ENCODE measurements around the gene GTF3C1.

GTF3C1 gene

DNA sequence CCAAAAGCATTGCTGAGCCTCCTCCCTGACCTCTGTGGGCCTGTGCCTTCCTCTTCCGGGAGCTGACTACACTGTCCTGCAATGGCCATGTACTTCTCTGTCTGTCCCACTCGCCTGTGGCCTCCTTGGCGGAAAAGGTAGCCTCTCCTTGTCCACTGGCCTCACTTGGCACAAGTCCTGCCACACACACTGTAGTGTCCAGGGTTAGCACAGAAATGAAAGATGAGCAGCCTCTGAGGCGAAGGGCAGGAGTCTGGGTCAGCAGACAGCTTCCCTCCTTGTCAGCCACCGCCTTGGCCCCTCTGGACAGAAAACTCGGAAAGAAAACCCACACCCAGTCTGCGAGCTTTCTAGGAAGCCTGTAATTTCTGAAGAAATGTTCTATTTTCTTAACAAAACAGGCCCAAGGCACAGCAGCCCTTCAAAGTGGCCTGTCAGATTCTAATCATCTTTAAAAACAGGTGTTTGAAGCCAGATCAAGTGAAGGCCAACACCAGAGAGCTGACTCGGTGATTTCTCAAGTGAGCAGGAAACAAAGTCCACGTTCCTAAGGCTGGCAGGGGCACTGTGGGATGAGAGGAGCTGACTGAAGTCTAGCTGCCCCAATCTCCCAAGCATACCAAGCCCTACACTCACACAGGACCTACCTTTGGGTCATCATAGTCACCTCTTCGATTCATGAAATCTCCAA, 67.2 kb downstream of the GTF3C1 start:
- DNase-seq, result no peak

DNA sequence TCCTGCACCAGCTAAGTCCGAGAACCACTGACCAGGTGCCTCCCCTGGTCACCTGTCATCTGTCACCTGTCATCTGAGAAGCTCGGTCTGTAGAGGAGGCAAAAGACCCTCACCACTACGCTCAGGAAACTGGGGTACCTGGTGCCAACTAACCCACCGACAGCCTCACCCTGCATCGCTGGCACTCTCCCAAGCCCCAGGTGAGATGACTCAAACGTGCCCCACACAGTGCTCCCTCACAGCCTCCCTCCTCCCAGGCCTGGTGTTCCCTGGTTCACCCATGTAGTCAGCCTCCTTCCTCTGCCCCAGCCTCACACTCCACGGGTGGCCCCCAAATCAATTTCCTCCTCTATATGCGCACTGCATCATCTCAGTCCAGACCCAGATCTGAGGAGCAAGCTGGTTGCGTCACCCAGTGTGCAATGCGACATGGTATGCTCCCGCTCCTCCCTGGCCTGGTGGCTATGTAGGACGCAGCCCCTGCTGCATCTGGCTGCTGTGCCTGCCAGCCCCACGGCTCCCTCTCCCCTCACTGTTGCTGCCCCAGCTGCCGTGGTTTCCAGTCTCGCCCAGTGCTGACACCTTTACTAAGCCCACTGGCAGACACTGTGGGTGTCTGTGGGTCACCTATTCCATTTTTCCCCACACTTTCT, 68.3 kb downstream of the GTF3C1 start:
- DNase-seq, result no peak

DNA sequence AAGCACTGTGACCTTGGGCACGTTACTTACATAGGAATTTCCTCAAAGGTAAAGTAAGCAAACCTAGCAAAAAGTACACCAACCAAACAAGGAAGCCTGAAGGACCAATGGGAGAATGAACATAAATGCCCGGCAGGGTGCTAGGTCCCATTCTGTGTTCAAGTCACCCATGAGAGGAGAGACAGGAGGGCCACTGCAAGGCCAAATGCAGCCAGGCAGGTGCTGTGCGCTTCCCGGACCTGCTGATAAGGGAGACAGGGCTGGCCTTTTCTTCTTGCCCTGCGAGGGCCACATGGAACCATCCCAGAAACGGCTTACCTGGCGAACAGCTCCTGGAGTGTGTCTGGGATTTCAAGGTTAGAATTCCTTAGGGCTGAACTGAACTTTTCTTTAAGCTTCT, 69.0 kb downstream of the GTF3C1 start:
- no peak for DNase-seq

DNA sequence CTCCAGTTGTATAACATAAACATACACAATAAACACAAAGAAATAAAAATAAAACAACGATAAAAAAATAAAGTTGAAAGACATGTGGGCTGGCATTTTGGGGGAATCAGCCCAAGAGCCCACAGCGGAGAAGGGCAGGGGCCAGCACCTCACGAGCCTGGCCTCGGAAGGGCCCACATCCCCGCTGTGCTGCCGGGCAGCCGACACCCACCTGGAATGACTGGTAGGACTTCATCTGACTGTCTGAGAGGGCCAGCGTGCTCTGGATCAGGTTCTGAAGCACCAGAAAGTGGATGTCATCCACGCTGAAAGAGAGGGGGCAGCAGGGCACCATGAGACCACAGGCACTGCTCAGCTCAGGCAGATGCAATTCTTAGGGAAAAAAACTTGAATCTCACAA, 73.5 kb downstream of the GTF3C1 start:
- no peak for DNase-seq

DNA sequence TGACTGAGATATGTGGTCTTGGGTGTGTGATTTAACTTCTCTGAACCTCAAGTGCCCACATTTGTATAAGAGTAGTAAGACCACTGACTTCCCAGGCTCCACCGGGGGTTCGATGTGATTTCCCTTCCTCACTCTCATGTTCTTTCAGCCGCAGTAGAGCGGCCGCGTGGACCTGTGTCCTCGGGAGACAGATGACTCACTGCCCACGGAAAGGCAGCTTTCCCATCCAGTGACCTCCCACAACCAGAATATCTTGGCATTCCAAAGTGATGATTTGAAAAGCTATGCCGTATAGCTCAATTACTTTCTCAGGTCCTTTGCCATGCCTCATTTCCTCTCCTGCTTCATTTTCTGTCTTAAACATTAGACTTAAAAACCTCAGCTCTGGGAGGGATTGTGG, 74.2 kb downstream of the GTF3C1 start:
- DNase-seq, result no peak

DNA sequence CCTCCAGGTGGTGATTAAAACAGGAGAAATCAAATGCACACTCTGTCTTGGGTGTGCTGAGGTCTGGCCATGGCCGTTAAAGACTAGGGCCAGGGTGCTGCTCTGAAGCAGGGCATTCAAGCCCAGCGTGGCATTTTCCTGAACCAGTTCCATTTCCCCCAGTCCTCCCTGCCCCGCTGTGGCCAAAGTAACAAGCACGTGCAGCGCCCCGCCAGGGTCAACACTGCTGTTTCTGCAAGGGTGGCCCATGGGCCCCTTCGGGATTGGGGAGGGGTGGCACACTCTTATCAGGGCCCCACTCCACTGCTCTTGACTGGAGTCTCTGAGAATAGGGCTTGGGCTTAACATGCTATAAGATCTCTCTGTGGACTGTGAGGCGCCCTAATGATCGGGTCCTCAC, 74.8 kb downstream of the GTF3C1 start:
- DNase-seq, result no peak

DNA sequence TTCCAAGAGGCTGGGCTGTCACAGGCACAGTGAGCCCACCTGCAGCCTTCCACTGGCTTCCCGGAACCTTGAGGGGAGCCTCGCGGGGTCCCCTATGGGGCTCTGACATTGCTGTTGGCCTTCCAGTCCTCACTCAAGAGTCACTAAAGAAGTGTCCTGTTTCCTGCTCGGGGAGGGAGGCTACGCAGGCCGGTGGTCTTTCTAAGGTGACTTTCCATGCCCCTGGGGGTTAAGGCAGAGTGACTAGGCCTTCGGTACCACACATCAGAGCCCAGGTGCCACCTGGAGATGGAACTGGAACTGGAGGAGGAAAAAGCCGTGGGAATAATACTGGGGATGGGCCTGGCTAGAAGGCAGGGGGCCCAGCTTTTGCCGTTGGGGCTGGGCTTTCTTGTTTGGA, 75.7 kb downstream of the GTF3C1 start:
- no peak for DNase-seq

DNA sequence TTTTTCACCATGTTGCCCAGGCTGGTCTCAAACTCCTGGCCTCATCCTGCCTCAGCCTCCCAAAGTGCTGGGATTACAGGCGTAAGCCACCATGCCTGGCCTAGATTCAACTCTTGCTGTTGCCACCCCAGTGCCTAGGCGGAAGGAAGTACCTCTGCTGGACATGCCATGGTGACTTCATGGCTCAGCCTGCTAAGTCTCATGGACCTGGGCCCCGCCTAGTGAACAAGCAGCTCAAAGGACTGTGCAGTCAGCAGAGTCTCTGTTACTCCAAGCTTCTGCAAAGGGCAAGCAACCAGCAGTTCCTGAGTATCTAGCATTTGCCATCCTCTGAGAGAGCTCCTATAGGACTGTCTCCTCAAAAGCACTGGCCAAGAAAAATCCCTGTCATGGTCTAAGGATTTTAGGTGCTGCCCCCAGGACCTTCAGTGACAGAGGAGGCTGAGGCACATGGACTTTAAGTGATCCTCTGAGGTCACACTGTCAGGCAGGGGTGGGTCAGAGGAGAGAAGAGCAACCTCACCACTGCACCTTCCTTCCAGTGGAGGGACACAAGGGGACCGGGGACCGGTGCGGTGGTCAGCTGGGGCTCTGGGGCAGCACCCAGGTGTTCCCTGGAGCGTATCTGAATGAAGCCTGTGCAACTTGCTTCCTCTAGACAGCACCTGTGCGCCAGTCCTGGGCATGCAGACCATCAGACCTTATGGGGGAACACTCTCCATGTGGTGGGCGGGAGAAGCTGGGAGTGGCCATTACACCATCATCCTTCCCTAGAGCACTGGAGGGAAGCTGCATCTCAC, 76.4 kb downstream of the GTF3C1 start:
- no peak for DNase-seq

DNA sequence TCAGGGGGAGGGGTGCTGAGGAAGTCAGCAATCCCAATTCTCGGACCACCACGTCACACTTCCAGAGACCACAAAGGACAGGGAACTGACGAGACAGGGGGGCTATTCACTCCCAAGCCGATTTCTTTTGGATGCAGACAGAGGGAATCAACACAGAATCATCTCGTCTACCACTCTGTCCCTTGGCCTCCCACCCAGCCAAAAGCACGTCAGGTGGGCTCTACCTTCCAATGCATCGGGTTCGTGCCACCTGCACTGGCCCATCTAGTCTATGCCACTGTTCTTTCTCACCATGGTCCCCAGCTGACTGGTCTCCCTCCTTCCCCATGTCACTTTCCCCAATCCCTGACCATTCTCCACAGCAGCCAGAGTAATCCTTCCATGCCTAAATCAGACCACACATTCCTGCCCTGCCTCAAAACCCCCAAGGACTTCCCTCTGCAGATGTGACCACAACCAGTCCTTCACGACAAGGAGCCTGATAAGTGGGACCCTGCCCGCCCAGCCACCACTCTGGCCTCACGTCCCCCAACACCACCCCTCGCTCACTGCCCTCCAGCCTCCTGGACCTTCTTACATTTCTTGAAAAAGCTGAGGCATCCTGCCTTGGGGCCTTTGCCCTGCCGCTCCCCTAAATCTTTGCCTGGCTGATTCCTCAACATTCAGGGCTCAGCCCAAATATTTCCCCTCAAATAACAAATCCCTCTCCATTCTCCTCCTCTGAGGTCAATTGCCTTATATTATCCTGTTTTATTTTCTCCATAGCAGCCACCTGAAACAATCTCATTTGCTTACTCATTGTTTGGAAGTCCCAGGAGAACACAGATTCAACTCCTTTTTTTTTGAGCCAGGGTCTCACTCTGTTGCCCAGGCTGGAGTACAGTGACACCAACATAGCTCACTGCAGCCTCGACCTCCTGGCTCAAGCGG, 77.4 kb downstream of the GTF3C1 start:
- no peak for DNase-seq

DNA sequence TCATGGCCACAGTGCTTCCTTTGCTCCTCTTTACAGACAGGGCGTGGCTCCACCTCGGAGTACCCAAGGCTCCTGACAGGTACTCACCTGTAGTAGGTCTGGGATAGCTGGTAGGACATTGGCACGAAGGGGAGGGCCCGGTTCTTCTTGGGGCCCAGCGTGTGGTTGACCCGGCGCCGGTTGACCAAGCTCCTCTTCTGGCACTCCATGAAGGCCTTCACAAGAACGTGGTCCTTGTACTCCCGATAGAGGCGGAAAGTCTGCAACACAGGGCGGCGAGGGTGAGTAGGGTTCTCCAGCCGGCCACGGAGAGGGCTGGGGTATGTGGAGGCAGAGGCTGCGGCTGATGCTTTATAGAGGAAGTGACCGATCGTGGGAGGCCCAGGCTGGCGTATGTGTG, 78.1 kb downstream of the GTF3C1 start:
- no peak for DNase-seq

DNA sequence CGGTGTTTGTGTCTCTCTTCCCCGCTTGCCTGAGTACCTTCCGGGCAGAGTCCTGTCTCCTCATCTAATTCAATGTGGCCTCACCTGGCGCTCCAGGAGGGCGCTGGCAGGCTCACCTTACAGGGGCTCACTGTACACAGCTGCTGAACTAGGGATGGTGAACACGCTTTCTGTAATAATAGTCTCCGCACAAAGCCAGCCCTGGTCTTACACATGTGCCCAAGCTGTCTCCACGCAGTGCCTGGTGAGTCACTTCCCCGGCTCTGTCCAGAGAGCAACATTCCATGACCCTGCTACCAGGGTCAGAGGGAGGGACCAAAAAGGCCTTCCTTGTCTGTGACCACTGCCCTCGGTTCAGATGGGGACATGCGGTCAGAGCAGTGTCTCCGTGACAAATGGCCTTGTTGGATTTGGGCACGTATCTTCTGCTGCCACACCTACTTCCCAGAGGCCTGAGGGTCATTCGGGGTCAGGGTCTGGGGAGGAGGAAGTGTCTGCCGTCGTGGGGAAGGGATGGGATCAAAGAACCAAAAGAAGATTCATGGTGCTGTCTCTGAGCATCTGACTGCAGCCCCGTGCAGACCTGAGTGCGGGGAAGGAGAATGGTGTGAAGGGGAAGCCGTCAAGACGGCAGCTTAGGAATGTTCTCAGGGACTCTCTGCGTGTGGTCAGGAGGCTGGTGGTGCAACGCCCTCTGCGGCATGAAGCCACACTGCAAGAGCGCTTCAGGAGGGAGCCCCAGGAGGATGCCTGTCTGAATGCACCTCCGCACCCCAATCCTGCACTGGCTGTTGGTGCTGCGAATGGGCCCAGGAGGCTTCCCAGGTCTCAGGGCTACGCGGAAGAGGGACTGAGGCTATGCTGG, 78.9 kb downstream of the GTF3C1 start:
- DNase-seq, result no peak

DNA sequence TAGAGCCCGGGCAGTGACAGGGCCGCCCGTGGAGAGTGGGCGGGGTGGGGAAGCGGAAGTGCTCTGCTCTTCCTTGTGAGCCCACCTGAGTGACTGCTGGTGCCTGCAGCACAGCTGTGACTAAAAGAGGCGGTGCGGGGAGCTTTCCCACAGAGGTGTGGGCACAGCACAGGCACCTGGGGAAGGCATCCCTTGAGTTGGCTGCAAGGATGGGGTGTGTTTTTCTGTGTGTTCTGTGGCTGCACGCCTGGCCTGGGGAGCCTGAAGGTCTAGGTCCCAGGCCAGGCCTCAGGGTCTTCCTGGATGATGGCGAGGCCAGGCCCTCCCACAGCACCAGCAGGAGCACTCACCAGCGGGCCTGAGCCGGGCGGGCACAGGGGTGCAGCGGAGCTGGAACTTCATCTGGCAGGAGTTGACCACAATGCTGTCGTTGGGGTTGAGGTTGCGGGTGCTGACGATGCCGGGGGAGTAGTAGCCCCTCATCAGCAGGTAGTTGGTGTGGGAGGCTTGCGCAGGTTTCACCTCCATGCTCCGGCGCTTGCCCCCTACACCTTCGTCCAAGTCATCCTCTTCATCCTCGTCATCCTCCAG, 80.7 kb downstream of the GTF3C1 start:
- DNase-seq, result no peak

DNA sequence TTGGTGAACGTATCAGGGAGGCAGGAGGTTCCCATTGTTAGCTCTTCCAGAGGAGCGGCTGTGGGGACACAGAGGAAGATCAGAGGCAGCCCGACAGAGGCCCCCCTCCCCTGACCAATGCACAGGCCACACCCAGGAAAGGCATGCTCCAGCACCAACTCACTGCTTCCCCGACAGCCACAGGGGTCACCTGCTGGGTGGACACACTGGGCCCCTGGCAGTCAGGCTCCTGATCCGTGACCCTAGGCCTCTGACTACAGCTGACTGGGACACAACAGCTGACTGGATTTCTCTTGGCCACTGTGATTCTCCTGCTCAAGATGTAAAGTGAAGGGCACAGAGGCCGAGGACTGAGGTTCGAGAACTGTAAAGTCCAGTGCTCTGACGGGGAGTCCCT, 84.2 kb downstream of the GTF3C1 start:
- DNase-seq, result no peak

DNA sequence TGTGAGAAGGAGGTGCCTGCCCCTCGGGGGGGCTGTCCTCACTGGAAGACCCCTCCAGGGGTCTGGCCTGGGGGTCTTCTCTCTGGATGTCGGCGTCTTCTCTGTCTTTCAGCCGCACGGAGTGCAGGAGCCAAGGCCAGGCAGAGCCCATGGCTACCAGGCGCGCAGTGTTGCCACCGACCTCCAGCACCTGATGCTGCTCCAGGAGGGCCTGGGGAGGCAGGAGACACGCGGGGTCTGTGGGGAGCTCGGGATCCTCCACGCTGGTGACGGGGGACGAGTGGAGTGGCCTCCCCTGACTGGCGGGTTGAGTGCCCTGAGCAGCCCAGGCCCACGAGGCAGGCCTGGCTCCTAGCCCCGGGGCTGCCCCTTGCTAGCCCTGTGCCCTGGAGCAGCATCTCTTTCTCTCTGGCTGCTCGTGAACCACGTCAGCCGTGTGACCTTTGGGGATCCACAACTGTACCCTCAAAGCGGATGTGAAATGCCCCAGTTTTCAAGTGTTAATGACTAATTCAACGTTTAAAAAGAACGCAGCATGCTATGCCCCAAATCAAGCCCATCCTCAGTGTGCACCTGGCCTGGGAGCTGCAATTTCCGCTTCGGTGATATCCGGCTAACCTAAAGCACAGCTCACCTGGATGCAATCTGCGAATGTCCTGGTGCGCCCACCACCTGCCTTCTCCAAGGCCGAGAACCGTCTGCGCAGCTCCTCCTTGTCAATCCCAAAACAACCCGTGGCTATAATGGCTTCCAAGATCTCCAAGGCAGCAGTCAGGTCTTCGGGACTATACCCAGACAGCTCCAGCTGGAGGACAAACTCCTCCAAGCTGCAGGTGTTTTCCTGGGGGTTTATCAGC, 84.9 kb downstream of the GTF3C1 start:
- DNase-seq, result no peak

DNA sequence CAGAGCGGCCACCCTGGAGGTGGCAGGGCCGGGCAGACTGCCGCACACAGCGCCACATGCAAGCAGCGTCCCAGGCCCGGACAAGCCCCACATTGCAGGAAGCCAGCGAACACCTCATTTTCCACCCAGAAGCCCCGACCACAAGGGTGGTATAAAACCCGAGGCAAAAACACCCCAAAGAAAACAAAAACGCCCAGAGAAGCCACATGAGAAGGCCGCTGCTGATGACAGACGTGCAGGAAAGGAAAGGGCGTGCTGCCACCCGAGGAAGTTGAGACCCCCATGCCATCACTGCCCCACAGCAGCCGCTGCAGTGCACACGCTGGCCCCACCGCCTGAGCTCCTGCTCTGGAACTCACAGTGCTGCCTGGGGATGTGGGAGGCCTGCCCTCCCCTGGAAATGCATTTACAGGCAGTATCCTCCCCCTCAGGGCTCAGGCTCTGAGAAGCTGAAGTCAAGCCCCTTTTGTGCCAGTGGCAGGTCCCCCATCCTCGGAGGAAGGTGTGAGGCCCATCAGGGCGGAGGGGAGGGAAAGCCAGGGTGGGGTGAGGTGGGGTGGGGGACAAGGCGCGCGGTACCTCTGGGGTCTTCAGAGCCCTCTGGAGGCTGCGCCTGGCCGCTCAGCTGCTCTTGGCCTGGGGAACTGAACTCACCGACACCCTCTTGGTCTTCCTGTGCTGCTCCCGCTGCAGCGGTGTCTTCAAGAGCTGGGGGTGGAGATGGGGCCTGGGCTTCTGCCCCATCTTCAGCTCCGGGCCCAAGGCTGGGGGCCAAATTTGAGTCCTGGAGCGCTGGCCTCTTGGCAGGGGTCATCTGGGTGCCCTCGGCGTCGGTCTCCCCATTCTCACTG, 85.7 kb downstream of the GTF3C1 start:
- DNase-seq, result peak; percentile 7 to 72 (median 38)

DNA sequence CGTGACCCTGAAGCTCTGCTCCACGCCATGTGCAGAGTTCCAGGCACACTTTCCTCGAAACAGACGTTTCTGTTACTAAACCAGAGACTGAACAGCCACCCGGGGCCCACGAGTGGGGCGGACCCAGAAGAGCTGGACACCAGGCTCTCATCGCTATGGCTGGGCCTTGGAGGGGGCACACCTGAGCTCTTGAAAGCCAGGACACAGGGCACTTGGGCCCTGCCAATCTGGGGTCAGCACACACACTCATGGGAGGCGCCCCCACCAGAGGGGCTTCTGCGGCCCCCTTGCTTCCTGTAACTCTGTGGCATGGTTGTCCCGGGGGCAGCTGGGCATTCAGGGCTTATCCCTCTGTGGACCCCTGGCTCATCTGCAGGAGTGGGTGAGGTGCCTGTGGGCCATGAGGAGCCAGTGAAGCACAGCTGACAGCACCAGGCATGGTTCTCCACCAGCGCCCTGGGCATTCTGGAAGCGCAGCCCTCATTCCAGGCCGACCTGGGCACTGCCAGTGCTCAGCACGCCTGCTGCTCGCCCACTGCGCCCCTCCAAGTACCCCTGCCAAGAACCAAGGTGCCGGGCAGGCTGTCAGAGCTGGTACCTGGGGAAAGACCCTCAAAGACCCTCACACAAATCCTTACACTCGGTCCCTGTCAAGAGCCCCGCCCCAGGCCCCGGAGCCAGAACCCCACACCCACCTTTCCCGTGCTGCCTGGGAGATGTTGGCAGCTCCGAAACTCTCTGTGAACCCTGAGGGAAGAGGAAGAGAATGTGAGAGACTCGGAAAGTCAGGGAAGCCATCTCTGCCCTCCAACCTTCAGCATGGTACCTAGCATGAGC, 86.6 kb downstream of the GTF3C1 start:
- DNase-seq, result no peak

DNA sequence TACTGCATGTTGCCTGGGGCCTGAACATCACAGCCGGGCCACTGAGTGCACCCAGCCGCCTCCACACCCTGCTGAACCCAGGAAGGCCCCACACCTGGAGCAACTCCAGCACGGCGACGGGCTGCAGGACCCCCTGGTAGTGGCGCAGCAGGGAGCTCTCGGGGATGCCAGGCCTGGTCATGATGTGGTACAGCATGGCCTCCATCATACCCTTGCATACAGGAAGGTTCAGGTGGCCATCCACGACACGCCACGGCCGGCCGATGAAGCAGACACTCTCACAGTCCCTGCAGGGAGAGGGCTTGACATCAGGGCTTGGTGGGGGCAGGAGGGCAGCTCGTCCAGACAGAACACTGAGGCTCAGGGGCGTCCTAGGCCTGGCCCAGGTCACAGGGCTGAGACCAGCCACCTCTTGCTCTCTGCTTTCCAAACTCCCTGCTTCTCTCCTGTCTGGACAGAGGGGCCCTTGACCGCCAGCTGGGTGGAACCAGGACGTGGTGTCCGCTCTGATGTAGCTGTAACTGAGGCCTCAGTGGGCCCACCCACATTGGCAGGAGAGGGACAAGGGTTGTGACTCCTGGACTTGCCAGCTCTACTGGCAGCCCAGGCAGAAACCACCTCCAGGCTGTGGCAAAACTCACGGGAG, 87.4 kb downstream of the GTF3C1 start:
- DNase-seq, result no peak
